ENCODE measurements around the gene SOX11. TPM values are rescaled to one million over a fixed set of nuclear protein-coding genes. Genes with fewer than 3 reads are reported as not detected.

SOX11 gene
- total RNA-seq, 2 donors from 2014 or later: 0.21 to 0.42 TPM

GRCh38 chr2:5690286-5690685, 1.9 kb upstream of the SOX11 start:
- DNase-seq: no peak
- no peak for ATAC-seq
- intact Hi-C loops (cut with DNase I): loop anchor here in 1 of 2 donors (10.0 kb wide), 1 partner anchor 225 kb away; no protein-coding TSS in a partner anchor

DNA sequence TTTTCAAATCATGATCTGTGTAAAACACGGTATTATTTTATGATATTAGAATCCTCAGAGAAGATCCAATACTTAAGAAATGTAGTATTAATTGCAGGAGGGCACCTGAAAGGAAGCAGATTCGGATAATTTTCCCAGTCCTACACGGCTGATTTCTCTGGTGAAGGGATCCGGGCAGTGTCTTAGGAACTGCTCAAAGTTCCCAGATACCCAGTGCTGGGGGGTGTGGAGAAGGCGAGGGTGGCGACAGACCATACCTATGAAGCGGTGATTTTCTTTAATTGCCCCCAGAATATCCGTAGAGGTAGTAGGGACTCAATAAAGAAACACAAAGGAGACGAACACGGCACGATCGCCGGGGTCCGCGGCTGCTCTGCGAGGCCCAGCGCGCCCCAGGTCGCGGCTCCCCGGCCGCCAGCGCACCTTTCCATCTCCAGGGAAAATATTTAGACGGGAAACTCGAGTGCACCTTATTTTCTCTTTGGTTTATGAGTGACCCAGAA, 1.4 kb upstream of the SOX11 start:
- ATAC-seq (no peak), DNase-seq (no peak)
- intact Hi-C loops (cut with DNase I): loop anchor here in 1 of 2 donors (10.0 kb wide), 1 partner anchor 224 kb away; no protein-coding TSS in a partner anchor

GRCh38 chr2:5691221-5691984, 781 bp upstream of the SOX11 start:
- intact Hi-C loops (cut with DNase I): loop anchor here in 1 of 2 donors (10.0 kb wide), 1 partner anchor 223 kb away; no protein-coding TSS in a partner anchor
- no peak for DNase-seq
- ATAC-seq: peak in 1 of 2 donors; percentile 22

DNA sequence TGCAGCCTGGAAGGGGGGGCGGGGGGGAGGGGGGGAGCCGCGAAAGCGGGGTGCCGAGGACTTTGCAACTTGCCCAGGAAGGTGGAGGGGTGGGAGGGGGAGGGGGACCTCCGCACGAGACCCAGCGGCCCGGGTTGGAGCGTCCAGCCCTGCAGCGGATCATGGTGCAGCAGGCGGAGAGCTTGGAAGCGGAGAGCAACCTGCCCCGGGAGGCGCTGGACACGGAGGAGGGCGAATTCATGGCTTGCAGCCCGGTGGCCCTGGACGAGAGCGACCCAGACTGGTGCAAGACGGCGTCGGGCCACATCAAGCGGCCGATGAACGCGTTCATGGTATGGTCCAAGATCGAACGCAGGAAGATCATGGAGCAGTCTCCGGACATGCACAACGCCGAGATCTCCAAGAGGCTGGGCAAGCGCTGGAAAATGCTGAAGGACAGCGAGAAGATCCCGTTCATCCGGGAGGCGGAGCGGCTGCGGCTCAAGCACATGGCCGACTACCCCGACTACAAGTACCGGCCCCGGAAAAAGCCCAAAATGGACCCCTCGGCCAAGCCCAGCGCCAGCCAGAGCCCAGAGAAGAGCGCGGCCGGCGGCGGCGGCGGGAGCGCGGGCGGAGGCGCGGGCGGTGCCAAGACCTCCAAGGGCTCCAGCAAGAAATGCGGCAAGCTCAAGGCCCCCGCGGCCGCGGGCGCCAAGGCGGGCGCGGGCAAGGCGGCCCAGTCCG, 540 bp downstream of the SOX11 start:
- intact Hi-C loops (cut with DNase I): loop anchor here in 1 of 2 donors (10.0 kb wide), 1 partner anchor 222 kb away; no protein-coding TSS in a partner anchor
- DNase-seq (no peak), ATAC-seq (peak in 1 of 2 donors; percentile 16)

DNA sequence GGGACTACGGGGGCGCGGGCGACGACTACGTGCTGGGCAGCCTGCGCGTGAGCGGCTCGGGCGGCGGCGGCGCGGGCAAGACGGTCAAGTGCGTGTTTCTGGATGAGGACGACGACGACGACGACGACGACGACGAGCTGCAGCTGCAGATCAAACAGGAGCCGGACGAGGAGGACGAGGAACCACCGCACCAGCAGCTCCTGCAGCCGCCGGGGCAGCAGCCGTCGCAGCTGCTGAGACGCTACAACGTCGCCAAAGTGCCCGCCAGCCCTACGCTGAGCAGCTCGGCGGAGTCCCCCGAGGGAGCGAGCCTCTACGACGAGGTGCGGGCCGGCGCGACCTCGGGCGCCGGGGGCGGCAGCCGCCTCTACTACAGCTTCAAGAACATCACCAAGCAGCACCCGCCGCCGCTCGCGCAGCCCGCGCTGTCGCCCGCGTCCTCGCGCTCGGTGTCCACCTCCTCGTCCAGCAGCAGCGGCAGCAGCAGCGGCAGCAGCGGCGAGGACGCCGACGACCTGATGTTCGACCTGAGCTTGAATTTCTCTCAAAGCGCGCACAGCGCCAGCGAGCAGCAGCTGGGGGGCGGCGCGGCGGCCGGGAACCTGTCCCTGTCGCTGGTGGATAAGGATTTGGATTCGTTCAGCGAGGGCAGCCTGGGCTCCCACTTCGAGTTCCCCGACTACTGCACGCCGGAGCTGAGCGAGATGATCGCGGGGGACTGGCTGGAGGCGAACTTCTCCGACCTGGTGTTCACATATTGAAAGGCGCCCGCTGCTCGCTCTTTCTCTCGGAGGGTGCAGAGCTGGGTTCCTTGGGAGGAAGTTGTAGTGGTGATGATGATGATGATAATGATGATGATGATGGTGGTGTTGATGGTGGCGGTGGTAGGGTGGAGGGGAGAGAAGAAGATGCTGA, 1.4 kb downstream of the SOX11 start:
- intact Hi-C loops (cut with DNase I): loop anchor here in 1 of 2 donors (10.0 kb wide), 1 partner anchor 221 kb away; no protein-coding TSS in a partner anchor
- ATAC-seq: no peak
- DNase-seq: no peak

- intact Hi-C loops (cut with DNase I): loop anchor here in 1 of 2 donors (10.0 kb wide), 1 partner anchor 220 kb away; no protein-coding TSS in a partner anchor
- DNase-seq (no peak), ATAC-seq (no peak)
Observed at GRCh38 chr2:5694306-5694705, 2.1 kb downstream of the SOX11 start.

GRCh38 chr2:5695654-5696403, 3.6 kb downstream of the SOX11 start:
- DNase-seq (no peak), ATAC-seq (peak; percentile 20)
- intact Hi-C loops (cut with DNase I): loop anchor here in 1 of 2 donors (10.0 kb wide), 1 partner anchor 219 kb away; no protein-coding TSS in a partner anchor

- intact Hi-C loops (cut with DNase I): loop anchor here in 1 of 2 donors (10.0 kb wide), 1 partner anchor 218 kb away; no protein-coding TSS in a partner anchor
- ATAC-seq (peak; percentile 31 to 53), DNase-seq (no peak)
Observed at GRCh38 chr2:5696404-5696944, 4.3 kb downstream of the SOX11 start.

DNA sequence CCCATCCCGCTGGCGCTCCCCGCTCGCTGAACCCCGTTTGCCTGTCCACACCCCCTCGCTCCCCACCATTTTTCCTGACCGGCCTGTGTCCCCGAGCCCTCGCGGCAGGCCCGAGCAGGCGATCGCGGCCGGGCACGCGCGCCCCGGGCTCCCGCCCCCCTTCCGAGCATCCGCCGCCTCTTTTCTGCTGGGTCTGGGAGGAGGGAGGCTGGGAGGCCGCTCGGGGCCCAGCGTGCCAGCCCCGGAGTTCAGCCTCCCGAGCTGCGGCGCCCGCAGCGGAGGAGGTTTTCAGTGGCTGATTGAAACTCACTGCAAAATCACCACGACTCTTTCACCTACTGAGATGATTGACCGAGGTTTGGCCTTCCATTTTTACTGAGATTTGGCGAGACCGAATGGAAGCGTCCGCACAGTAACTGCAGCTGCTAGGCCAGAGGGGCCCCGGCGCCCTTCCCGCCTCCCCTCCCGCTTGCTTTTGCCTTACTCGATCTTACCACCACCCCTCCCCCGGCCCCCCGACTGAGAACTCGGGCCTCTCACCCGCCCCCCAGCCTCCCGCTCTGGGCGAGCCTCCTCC, 4.8 kb downstream of the SOX11 start:
- intact Hi-C loops (cut with DNase I): loop anchor here in 1 of 2 donors (10.0 kb wide), 1 partner anchor 218 kb away; no protein-coding TSS in a partner anchor
- no peak for DNase-seq
- ATAC-seq: peak; percentile 51 to 65

- no peak for ATAC-seq
- intact Hi-C loops (cut with DNase I): loop anchor here in 1 of 2 donors (10.0 kb wide), 1 partner anchor 217 kb away; no protein-coding TSS in a partner anchor
- no peak for DNase-seq
Observed at GRCh38 chr2:5697562-5697961, 5.4 kb downstream of the SOX11 start.

DNA sequence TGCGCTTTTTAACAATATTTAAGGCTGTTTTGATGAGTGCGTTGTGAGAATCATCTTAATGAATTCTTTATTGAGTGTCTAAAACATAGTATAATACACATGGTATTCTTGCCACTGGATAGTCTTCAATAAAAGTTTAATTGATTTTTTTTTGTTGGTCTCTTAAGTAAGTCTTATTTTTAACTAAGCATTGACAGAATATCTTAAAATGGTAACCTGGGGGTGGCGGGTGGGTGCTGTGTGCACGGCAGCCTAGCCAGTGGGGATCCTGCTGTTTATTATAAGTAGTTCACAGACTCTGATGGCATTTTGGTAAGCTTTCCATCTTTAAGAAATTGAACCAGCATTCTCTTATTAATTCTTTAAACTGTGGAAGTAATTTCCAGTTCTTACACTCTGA, 6.0 kb downstream of the SOX11 start:
- intact Hi-C loops (cut with DNase I): loop anchor here in 1 of 2 donors (10.0 kb wide), 1 partner anchor 217 kb away; no protein-coding TSS in a partner anchor
- no peak for DNase-seq
- no peak for ATAC-seq

DNA sequence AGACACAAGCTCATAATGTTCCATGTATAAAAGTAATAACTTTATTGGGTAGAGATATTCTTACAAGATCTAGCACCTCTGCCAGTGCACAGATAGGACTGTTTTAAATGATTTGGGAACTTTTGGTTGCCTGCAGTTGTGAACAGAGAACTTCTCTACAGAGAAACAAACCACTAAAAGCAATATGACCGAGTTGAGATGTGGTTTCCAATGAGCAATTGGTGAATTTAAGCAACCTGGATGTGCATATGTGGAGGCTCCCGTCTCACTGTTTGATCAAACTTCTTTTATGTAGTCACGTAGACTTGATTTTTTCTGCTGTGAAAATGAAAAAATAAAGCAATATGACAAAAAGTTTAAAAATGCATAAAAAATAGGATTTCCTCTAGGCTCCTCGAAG, 7.8 kb downstream of the SOX11 start:
- ATAC-seq: no peak
- no peak for DNase-seq
- intact Hi-C loops (cut with DNase I): loop anchor here in 1 of 2 donors (10.0 kb wide), 1 partner anchor 215 kb away; no protein-coding TSS in a partner anchor

DNA sequence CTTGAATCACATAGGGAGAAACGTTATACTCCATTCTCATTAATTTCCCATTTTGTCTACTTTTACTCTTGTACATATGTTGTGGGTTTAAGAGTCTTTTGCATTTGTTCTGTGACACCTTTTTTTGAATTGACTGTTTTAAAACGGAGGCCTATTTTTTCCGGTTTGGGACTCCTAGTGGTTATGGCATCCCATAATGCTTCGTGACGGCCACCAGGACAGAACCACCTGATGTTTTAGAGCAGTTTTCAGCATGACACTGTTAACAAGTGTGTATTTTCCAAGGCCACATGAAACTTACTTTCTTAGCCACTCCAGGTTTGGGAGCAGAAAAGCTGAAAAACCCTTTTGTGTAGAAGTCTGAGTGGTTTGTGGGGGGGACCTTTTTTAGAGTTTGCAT, 8.4 kb downstream of the SOX11 start:
- DNase-seq (no peak), ATAC-seq (no peak)
- intact Hi-C loops (cut with DNase I): no loop called here

- intact Hi-C loops (cut with DNase I): no loop called here
- DNase-seq (no peak), ATAC-seq (no peak)
Observed at GRCh38 chr2:5701266-5701665, 9.1 kb downstream of the SOX11 start.

GRCh38 chr2:5703166-5703565, 11.0 kb downstream of the SOX11 start:
- ATAC-seq (no peak), DNase-seq (no peak)
- intact Hi-C loops (cut with DNase I): no loop called here

GRCh38 chr2:5705490-5705889, 13.3 kb downstream of the SOX11 start:
- DNase-seq (no peak), ATAC-seq (no peak)
- intact Hi-C loops (cut with DNase I): no loop called here

Measured in left cardiac atrium (tissue), 4 donors.